ENCODE measurements around the gene IFNA1.

The IFNA1 gene

DNA sequence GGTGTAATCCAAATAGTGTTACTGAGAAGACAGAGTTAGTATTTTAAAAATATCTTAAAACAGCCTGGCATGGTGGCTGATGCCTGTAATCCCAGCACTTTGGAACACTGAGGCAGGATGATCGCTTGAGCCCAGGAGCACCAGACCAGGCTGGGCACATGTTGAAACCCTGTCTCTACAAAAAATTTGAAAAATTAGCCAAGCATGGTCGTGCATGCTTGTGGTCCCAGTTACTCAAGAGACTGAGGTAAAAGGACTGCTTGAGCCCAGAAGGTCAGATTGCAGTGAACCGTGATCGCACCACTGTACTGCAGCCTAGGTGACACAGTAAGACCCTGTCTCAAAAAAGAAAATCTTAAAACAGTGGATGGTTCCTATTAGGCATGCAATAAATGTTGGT is 12.4 kb downstream of the IFNA1 start:
- Histone ChIP-seq H3K9me3 (ENCODE audit: severe bottlenecking) (no peaks in the 10 kb centered on the region), H3K27me3 (ENCODE audit: insufficient read depth, poor library complexity, severe bottlenecking) (no peaks in the 10 kb centered on the region), H3K4me3 (ENCODE audit: severe bottlenecking) (no peak overlapping the region), H3K27ac (ENCODE audit: poor library complexity, severe bottlenecking) (no peak overlapping the region), H3K4me1 (ENCODE audit: insufficient read depth, poor library complexity, severe bottlenecking) (peaks cover 5% of the 10 kb centered on the region), H3K36me3 (ENCODE audit: low read depth) (peaks cover 11% of the 10 kb centered on the region)
- no peak for TF ChIP-seq CTCF (IDR thresholded peaks at IDR 0.05; ENCODE audit: poor library complexity, severe bottlenecking)
- no peak for ATAC-seq (ENCODE audit: low read depth)
- DNase-seq (ENCODE audit: low spot score) = no peak

GRCh38 chr9:21454149-21454548 is 13.9 kb downstream of the IFNA1 start:
- Histone ChIP-seq H3K27me3 (ENCODE audit: insufficient read depth, poor library complexity, severe bottlenecking) (no peaks in the 10 kb centered on the region), H3K9me3 (ENCODE audit: severe bottlenecking) (no peaks in the 10 kb centered on the region), H3K27ac (ENCODE audit: poor library complexity, severe bottlenecking) (no peak overlapping the region), H3K4me1 (ENCODE audit: insufficient read depth, poor library complexity, severe bottlenecking) (peaks cover 5% of the 10 kb centered on the region), H3K4me3 (ENCODE audit: severe bottlenecking) (no peak overlapping the region), H3K36me3 (ENCODE audit: low read depth) (peaks cover 11% of the 10 kb centered on the region)
- no peak for TF ChIP-seq CTCF (IDR thresholded peaks at IDR 0.05; ENCODE audit: poor library complexity, severe bottlenecking)
- DNase-seq (ENCODE audit: low spot score) = no peak
- ATAC-seq (ENCODE audit: low read depth) = peak; percentile 55; the same call in 1 of the 3 replicates

DNA sequence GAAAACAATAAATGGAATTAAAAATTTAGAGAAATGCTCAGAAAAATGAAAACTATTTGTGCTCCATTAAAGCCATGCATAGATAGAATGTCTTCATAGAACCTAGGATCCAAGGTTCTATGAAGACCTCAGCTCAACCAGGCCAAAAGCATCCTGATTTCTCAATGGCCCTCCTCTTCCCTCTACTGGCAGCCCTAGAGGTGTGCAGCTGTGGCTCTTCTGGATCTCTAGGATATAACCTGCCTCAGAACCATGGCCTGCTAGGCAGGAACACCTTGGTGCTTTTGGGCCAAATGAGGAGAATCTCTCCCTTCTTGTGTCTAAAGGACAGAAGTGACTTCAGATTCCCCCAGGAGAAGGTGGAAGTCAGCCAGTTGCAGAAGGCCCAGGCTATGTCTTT is 15.1 kb downstream of the IFNA1 start:
- H3K4me1 ChIP-seq (ENCODE audit: insufficient read depth, poor library complexity, severe bottlenecking) = peaks cover 5% of the 10 kb centered on the region
- H3K27me3 ChIP-seq (ENCODE audit: insufficient read depth, poor library complexity, severe bottlenecking) = no peaks in the 10 kb centered on the region
- H3K36me3 ChIP-seq (ENCODE audit: low read depth) = peaks cover 11% of the 10 kb centered on the region
- DNase-seq (ENCODE audit: low spot score) (no peak), ATAC-seq (ENCODE audit: low read depth) (peak; percentile 75)
- H3K27ac ChIP-seq (ENCODE audit: poor library complexity, severe bottlenecking) = no peak overlapping the region
- no peaks in the 10 kb centered on the region for H3K9me3 ChIP-seq (ENCODE audit: severe bottlenecking)
- TF ChIP-seq CTCF (IDR thresholded peaks at IDR 0.05; ENCODE audit: poor library complexity, severe bottlenecking) = peak; percentile 60
- no peak overlapping the region for H3K4me3 ChIP-seq (ENCODE audit: severe bottlenecking)

DNA sequence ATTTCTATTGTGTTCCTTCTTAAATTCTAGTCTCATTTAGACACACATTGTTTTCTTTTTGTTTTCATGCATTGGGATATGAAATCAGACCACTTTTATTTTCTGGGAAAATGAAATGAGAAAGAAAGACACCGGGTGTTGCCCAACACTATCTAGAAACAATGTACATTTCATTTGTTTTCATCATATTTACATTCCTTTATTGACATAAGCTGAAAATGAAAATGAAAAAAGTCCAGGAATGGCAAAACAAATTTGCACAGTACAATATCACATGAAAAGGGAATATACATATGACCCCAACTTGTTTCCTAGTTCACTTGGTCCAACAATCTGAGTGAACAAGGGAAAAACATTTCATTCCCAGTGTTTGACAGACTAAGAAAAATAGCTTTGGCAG is 21.1 kb downstream of the IFNA1 start:
- Histone ChIP-seq H3K27ac (ENCODE audit: poor library complexity, severe bottlenecking) (no peak overlapping the region), H3K4me3 (ENCODE audit: severe bottlenecking) (no peak overlapping the region), H3K36me3 (ENCODE audit: low read depth) (no peaks in the 10 kb centered on the region; the same call in none of the 2 replicates), H3K9me3 (ENCODE audit: severe bottlenecking) (peaks cover 2% of the 10 kb centered on the region), H3K27me3 (ENCODE audit: insufficient read depth, poor library complexity, severe bottlenecking) (no peaks in the 10 kb centered on the region), H3K4me1 (ENCODE audit: insufficient read depth, poor library complexity, severe bottlenecking) (no peaks in the 10 kb centered on the region)
- TF ChIP-seq CTCF (IDR thresholded peaks at IDR 0.05; ENCODE audit: poor library complexity, severe bottlenecking) = no peak
- DNase-seq (ENCODE audit: low spot score) (no peak), ATAC-seq (ENCODE audit: low read depth) (no peak)

GRCh38 chr9:21465138-21465537 is 24.9 kb downstream of the IFNA1 start:
- Histone ChIP-seq H3K4me3 (ENCODE audit: severe bottlenecking) (no peak overlapping the region), H3K27ac (ENCODE audit: poor library complexity, severe bottlenecking) (no peak overlapping the region), H3K4me1 (ENCODE audit: insufficient read depth, poor library complexity, severe bottlenecking) (no peaks in the 10 kb centered on the region), H3K27me3 (ENCODE audit: insufficient read depth, poor library complexity, severe bottlenecking) (no peaks in the 10 kb centered on the region), H3K9me3 (ENCODE audit: severe bottlenecking) (peaks cover 5% of the 10 kb centered on the region), H3K36me3 (ENCODE audit: low read depth) (peaks cover 5% of the 10 kb centered on the region)
- DNase-seq (ENCODE audit: low spot score) (no peak), ATAC-seq (ENCODE audit: low read depth) (no peak)
- no peak for TF ChIP-seq CTCF (IDR thresholded peaks at IDR 0.05; ENCODE audit: poor library complexity, severe bottlenecking)
